Ishikawa (cell line): ENCODE results near the gene GNB2.

Experiments used
- MAX ChIP-seq: IDR thresholded peaks from 2 replicates; pipeline ENCODE4 v1.6.1; 2012
- TCF12 ChIP-seq: IDR thresholded peaks from 2 replicates; pipeline ENCODE4 v1.6.1; 2012; ENCODE audit warnings: low read depth
- YY1 ChIP-seq: IDR thresholded peaks from 2 replicates; pipeline ENCODE4 v1.6.1; 2012; ENCODE audit warnings: low read depth

DNA sequence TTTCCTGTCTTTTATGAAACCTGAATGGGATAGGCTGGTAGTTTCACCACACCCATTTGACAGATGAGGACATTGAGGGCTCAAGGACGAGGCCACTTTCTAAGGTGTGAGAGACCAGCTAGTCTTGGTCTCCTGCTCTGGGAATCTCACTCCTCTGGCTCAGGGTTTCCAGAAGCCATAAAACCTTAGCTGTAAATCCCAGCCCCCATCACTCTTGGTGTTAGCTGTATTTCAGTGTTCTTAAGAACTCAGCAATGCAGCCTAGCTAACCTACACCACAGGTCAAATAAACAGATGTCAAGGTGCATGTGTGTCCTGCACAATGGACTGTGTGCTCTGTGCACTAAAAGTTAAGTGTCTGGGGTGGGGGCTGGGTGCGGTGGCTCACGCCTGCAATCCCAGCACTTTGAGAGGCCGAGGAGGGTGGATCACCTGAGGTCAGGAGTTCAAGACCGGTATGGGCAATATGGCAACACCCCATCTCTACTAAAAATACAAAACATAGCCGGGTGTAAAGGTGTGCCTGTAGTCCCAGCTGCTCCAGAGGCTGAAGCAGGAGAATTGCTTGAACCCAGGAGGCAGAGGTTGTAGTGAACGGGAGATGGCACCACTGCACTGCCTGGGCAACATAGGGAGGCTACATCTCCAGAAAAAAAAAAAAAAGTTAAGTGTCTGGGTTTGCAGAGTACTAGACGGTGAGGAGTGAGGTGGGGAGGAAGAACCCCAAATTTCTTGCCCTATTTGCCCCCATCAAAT lies 46.2 kb downstream of the GNB2 start:
- no peak for TF ChIP-seq YY1
- no peak for TF ChIP-seq TCF12
- no peak for TF ChIP-seq MAX
